NOMO-1 treated with DMSO at 0.1 percent for 48 hours (cell line): ENCODE measurements around the gene SMIM5.

ENCODE experiments used
- DNase-seq: peaks from one replicate; lab custom pipeline; 2025; ENCODE audit not compliant: unreplicated experiment; lab: John Stamatoyannopoulos, UW

The SMIM5 gene

GRCh38 chr17:75665981-75666380, 32.7 kb downstream of the SMIM5 start:
- DNase-seq: no peak

- DNase-seq: peak; percentile 98
These were observed 33.9 kb downstream of the SMIM5 start, which contains the start of the genes RECQL5 and SAP30BP for GRCh38 chr17:75666959-75667790. TSS of gene RECQL5 (minus strand) at chr17:75667154. CDS start at chr17:75666557, 597 bp downstream. TSS of gene SAP30BP (plus strand) at chr17:75667338. CDS start at chr17:75667373, 35 bp downstream.

GRCh38 chr17:75667825-75668224, 34.6 kb downstream of the SMIM5 start:
- no peak for DNase-seq

- no peak for DNase-seq
These were observed 35.3 kb downstream of the SMIM5 start for GRCh38 chr17:75668489-75668888.

- DNase-seq: no peak
These were observed 37.6 kb downstream of the SMIM5 start for GRCh38 chr17:75670868-75671267.

GRCh38 chr17:75672011-75672410, 38.8 kb downstream of the SMIM5 start:
- no peak for DNase-seq

- no peak for DNase-seq
These were observed 40.3 kb downstream of the SMIM5 start for GRCh38 chr17:75673487-75673886.

GRCh38 chr17:75676461-75676860, 43.2 kb downstream of the SMIM5 start:
- no peak for DNase-seq

- DNase-seq: no peak
These were observed 46.5 kb downstream of the SMIM5 start for GRCh38 chr17:75679706-75680211.

- no peak for DNase-seq
These were observed 47.2 kb downstream of the SMIM5 start for GRCh38 chr17:75680431-75680830.

GRCh38 chr17:75681289-75681688, 48.1 kb downstream of the SMIM5 start:
- no peak for DNase-seq

- no peak for DNase-seq
These were observed 50.3 kb downstream of the SMIM5 start for GRCh38 chr17:75683583-75683982.

- DNase-seq: no peak
These were observed 51.0 kb downstream of the SMIM5 start for GRCh38 chr17:75684249-75684648.

GRCh38 chr17:75684924-75685323, 51.7 kb downstream of the SMIM5 start:
- no peak for DNase-seq

- DNase-seq: no peak
These were observed 52.3 kb downstream of the SMIM5 start for GRCh38 chr17:75685499-75685898.

GRCh38 chr17:75688209-75688825, 55.1 kb downstream of the SMIM5 start:
- DNase-seq: peak; percentile 66

GRCh38 chr17:75689441-75689873, 56.2 kb downstream of the SMIM5 start:
- DNase-seq: no peak
